AG08395 (cell line): ENCODE results near the gene ALDH1L1.

Experiments used
- DNase-seq: peaks from one replicate; pipeline ENCODE4 v3.0.0; 2012; ENCODE audit warnings: mixed read lengths, low spot score

ALDH1L1 gene

GRCh38 chr3:126154391-126155279 lies 25.8 kb downstream of the ALDH1L1 start:
- DNase-seq: no peak

DNA sequence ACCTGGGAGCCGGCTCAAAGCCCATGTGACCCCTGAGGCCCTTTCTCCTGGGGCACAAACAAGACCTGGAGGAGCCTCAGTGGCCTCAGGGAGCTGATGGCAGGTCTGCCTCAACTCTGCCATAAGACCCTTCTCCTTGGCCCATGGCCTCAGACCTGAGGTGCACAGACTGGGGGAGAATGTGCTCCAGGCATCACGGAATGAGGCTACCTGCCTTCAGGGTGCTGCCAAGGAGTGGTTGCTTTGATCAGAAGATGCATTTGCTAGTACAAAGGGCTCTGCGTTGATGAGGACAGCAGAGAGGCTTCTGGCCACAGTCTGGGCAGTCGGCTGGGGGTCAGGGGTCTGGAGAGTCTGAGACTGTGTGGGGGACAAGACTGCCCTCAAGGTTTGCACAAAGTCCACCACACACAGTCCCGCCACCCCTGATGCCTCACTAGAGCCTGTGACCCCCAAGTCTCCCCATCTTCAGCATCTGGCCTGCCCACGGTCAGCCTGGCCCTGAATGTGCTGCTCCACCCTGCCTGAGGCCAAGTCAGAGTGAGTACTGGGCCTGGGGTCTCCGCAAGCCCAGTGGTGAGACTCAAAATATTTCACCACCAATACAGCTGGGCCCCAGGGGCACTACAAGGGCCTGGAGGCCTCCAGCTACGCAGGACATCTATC lies 26.6 kb downstream of the ALDH1L1 start:
- no peak for DNase-seq

DNA sequence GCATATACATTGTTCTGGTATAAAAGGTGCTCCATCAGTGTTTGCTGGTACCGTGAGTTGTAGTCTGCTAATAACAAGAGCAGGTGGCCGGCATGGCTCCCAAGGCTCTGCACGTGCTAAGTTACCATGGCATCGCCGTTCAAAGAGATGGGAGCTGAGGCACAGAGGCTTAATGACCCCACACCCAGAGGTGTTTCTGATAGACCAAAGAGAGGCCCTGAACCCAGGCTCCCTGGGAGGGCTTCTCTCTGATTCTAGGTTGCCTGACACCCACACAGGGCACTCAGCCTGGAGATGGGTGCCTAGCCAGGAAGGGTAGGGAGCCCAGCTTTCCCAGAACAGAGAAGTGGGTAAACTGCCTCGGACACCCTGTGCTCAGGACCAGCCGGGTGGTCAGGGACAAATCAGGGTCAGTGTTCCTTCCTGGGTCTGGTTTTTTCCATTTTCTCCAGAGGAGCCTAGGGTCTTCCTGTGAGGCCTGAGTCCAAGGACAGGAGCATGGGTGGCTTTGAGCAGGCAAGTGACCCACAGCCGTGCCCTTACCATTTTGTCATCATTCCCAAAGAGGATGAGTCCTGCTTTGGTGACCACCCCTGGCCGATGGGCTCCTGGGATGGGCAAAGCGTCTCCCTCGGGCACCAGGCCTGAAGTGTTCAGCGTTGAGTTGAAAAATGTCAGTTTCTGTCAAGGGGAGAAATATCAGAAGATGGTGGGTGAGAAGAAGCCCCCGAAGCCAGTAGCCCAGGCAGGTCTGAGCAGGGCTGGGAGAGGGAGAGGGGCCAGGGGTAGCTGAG lies 27.3 kb downstream of the ALDH1L1 start:
- DNase-seq: no peak

- no peak for DNase-seq
Measured at GRCh38 chr3:126152458-126152857, 27.9 kb downstream of the ALDH1L1 start.

- no peak for DNase-seq
Measured at GRCh38 chr3:126151562-126152302, 28.7 kb downstream of the ALDH1L1 start.

DNA sequence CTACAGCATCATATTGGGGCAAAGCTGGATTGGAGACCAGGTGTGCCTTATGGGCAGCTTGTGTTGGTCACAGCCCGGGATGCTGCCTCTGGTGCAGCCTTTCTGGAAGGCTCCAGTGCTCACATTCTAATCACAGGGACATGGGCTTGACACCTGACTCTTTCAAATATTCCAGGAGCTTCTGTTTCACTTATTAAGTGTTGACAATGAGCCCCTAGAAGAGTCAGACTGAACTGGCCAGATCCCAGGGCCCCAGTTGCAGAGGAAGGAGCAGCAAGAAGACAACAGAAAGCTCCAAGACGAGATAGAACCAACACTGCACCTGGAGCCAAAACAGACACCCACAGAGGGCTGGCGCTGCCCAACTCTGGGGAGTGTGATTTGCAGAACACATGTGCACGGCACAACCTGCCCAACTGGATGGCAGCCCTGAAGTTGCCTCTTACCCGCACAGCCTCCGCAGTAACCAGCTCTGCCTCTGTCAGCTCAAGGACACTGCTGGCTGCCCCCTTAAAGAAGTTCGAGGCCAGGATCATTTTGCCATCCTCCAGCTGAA lies 30.3 kb downstream of the ALDH1L1 start:
- DNase-seq: no peak

DNA sequence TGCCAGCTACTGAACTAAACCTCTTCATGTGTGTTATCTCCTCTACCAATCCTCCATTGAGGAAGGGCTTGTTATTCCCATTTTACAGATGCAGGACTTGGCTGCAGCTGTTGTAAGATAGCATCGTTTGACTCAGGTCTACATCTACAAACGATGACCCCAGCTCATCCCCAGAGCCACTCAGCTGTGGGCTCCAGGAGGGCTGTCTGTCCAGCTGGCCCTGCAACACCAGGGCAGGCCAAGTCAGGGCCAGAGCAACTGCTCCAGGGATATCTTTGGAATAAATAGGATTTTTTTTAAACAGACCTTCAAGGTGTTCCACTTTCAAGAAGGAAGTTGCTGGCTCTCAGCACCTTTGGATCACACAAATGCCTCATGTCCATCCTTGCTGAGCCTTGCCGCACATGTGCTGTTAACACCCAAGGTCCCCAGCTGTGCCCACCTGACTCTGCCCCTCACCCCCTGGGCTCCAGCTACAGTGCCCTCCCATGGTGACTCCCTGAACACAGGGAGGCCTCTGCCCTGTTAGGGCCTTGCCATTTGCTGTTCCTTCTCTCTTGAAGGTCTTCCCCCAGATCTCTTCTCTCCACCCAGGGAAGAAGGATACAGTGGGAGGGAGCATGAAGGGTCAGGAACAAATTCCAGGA lies 31.0 kb downstream of the ALDH1L1 start:
- DNase-seq: no peak

DNA sequence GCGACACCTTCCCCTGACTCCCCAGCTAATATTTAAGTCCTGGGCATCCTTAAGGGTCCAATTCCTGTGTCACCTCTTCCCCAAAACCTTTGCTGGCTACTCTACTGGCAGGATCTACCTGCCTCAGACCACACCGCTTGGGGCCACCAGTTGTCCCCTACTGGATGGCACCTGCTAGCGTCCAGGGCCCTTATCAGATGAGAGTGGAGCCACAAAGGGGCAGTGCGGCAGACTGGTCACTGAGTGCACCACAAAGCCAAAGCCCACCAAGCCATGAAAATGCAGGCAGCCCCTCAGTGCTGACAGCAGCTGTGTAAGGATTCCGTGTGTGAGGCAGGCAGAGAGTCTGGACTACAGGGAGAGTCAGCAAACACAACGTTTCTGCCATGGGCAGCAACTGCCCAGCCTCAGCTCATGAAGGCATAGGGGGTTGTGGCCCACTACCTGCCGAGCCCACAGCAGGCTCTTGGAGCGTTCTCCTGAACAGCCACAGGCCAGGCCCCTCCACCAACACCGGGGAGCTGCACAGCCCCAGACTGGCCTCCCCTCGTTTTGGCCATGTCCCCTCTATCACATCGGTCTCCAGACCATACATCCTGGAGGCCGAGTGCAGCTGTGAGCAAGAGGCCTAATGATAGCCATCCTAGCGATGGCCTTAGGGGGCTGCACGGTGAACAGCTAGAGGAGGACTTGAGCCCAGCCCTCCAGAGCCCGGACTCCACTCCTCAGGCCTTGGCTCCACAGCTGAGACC lies 32.3 kb downstream of the ALDH1L1 start:
- no peak for DNase-seq

- no peak for DNase-seq
Measured at GRCh38 chr3:126147147-126147931, 33.0 kb downstream of the ALDH1L1 start.

- no peak for DNase-seq
Measured at GRCh38 chr3:126146525-126147146, 33.8 kb downstream of the ALDH1L1 start.

DNA sequence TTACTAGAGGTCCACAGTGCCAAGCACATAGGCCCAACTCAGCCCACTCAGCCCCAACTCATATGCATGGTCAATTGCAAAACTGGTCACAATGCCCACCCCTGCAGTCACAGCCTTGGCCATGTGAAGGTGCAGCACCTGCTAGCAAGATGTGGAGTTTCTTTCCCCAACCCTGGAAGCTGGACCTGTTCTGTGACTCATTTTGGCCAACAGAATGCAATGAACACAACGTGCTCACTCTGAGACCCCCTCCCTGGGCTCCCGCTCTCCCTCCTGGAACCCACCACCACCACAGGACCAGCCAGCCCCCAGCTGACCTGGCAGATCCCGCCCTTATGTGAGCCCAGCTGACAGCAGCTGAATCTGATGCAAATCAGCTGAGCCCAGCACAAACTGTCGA lies 34.4 kb downstream of the ALDH1L1 start:
- no peak for DNase-seq

- DNase-seq: no peak
Measured at GRCh38 chr3:126142652-126143051, 37.7 kb downstream of the ALDH1L1 start.

GRCh38 chr3:126137490-126138130 lies 42.8 kb downstream of the ALDH1L1 start:
- no peak for DNase-seq

GRCh38 chr3:126136428-126137220 lies 43.8 kb downstream of the ALDH1L1 start:
- DNase-seq: no peak

- no peak for DNase-seq
Measured at GRCh38 chr3:126135406-126136076, 44.8 kb downstream of the ALDH1L1 start.

DNA sequence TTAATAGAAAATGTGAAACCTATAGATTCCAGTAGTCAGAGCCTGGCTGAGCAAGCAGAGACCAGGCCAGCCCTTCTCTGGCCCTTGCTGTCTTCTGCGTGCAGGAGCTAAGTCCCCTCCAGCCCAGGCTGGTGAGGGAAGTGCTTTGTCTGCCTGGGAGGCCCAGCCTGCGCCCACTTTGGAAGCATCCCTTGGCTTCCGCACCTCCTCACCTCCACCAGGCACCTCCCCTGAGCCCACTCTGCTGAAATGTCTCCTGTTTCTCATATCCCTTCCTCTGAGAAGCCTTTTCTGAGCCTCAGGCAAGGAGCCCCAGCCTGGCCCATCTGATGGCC lies 45.3 kb downstream of the ALDH1L1 start:
- DNase-seq: no peak
